Panc1 (cell line): Measurements from ENCODE around the gene HES4. TPM values are rescaled to one million over a fixed set of nuclear protein-coding genes. Genes with fewer than 3 reads are reported as not detected.

Experiments
- ATAC-seq: fragments of 200-7000 bp; cut with Tn5 transposase; 2 replicates; pipeline ENCODE4 v1.9.1; 2020; ENCODE audit warnings: mild to moderate bottlenecking, moderate library complexity
- BruUV-seq: library from RNA; stranded (reverse); fragments of 400-500 nt; replicated peaks from 2 replicates; lab custom pipeline; 2021; lab: Mats Ljungman, UMichigan
- CTCF ChIA-PET: fragments of 300-600 bp; sonication (Branson Sonifier 250); formaldehyde crosslinking; loops from one replicate; lab custom pipeline; 2022; ENCODE audit warnings: antibody characterized with exemption; lab: Charles Lee
- POLR2A ChIA-PET: fragments of 300-600 bp; sonication (Branson Sonifier 250); formaldehyde crosslinking; loops from one replicate; lab custom pipeline; 2022; ENCODE audit warnings: antibody characterized with exemption; lab: Charles Lee
- DNase-seq: peaks from one replicate; pipeline ENCODE4 v3.0.0-alpha.2; 2010; ENCODE audit warnings: low read depth, low spot score
- H3K27ac ChIP-seq: 2 replicates; pipeline ENCODE4 v1.5.1; 2011; ENCODE audit warnings: mild to moderate bottlenecking, low read length, inconsistent platforms
- H3K27me3 ChIP-seq: fragments of 200-500 bp; sonication (Bioruptor generic); 2 replicates; pipeline ENCODE4 v1.6.0; 2014; ENCODE audit warnings: low read length, inconsistent platforms; ENCODE audit not compliant: control insufficient read depth, insufficient read depth
- H3K36me3 ChIP-seq: fragments of 200-500 bp; sonication (Bioruptor generic); 2 replicates; pipeline ENCODE4 v1.5.1; 2014; ENCODE audit warnings: inconsistent platforms, mild to moderate bottlenecking, low read length, moderate library complexity; ENCODE audit not compliant: control insufficient read depth, insufficient read depth
- H3K4me1 ChIP-seq: 2 replicates; pipeline ENCODE4 v1.5.1; 2011; ENCODE audit warnings: inconsistent platforms, mild to moderate bottlenecking, low read length, moderate library complexity; ENCODE audit not compliant: control insufficient read depth, insufficient read depth
- H3K4me3 ChIP-seq, 2 experiments: 2 replicates each; pipeline ENCODE4 v1.5.1; 2011 to 2012; ENCODE audit warnings: low read depth in 2 of 2, low read length in 2 of 2, mild to moderate bottlenecking in 2 of 2, inconsistent platforms in 1 of 2, moderate library complexity in 1 of 2
- H3K9me3 ChIP-seq: fragments of 200-500 bp; sonication (Bioruptor generic); 2 replicates; pipeline ENCODE4 v1.5.1; 2014; ENCODE audit warnings: low read depth, mild to moderate bottlenecking, inconsistent platforms, low read length, moderate library complexity; ENCODE audit not compliant: control insufficient read depth, insufficient read depth
- CTCF ChIP-seq: fragments of 450-650 bp; IDR thresholded peaks from 2 replicates; pipeline ENCODE4 v1.5.1; 2017; ENCODE audit warnings: mild to moderate bottlenecking
- POLR2AphosphoS5 ChIP-seq: IDR thresholded peaks from 2 replicates; pipeline ENCODE4 v1.6.1; 2012; ENCODE audit warnings: mild to moderate bottlenecking, low read depth, low read length, moderate library complexity
- REST ChIP-seq, 2 experiments: IDR thresholded peaks; 2 replicates each; pipeline ENCODE4 v1.6.1; 2011 to 2012; ENCODE audit warnings: low read depth in 2 of 2, control low read depth in 1 of 2, low read length in 1 of 2, mild to moderate bottlenecking in 1 of 2, moderate library complexity in 1 of 2; ENCODE audit not compliant: insufficient read depth in 1 of 2
- SIN3A ChIP-seq: IDR thresholded peaks from 2 replicates; pipeline ENCODE4 v1.6.1; 2012; ENCODE audit warnings: low read depth, mild to moderate bottlenecking, low read length, moderate library complexity, borderline replicate concordance; ENCODE audit not compliant: insufficient read depth
- TCF7L2 ChIP-seq: IDR thresholded peaks from 2 replicates; pipeline ENCODE4 v1.6.1; 2011; ENCODE audit warnings: mild to moderate bottlenecking, low read depth, low read length, inconsistent platforms
- in situ Hi-C: cut with HindIII; loops from 2 replicates; pipeline ENCODE4 v1.10.0; 2016; ENCODE audit warnings: low sequenced_read_pairs, low pct_unique_long_range_greater_than_20kb
- intact Hi-C: fragments of 100-400 bp; cut with micrococcal nuclease; formaldehyde crosslinking; loops from one replicate; pipeline ENCODE4 v1.10.0; 2022; ENCODE audit not compliant: unreplicated experiment
- total RNA-seq: library from RNA; stranded (reverse); gene quantifications from one replicate; pipeline ENCODE4 v1.2.1, GENCODE V29; 2021; ENCODE audit not compliant: unreplicated experiment

The HES4 gene
- total RNA-seq, 1 experiment from 2014 or later = 74.2 TPM

GRCh38 chr1:970242-970972 lies 29.5 kb downstream of the HES4 start:
- no peak for TF ChIP-seq TCF7L2
- no peak for TF ChIP-seq POLR2AphosphoS5
- TF ChIP-seq CTCF = no peak
- TF ChIP-seq REST (IDR thresholded peaks at IDR 0.05; ENCODE audit: insufficient read depth in 1 of 2, low read depth in 2 of 2, low read length in 1 of 2) = no peak
- no peak for TF ChIP-seq SIN3A
- Histone ChIP-seq H3K4me1 (peaks cover 13% of the 10 kb centered on the region), H3K36me3 (no peaks in the 10 kb centered on the region), H3K9me3 (no peaks in the 10 kb centered on the region), H3K27ac (no peak overlapping the region), H3K27me3 (no peaks in the 10 kb centered on the region), H3K4me3 (no peak overlapping the region)
- no TSS peak for BruUV-seq
- intact Hi-C loops = no loop called here
- POLR2A ChIA-PET = no interaction called here
- no peak for ATAC-seq
- no peak for DNase-seq
- in situ Hi-C loops = no loop called here
- CTCF ChIA-PET = no interaction called here

DNA sequence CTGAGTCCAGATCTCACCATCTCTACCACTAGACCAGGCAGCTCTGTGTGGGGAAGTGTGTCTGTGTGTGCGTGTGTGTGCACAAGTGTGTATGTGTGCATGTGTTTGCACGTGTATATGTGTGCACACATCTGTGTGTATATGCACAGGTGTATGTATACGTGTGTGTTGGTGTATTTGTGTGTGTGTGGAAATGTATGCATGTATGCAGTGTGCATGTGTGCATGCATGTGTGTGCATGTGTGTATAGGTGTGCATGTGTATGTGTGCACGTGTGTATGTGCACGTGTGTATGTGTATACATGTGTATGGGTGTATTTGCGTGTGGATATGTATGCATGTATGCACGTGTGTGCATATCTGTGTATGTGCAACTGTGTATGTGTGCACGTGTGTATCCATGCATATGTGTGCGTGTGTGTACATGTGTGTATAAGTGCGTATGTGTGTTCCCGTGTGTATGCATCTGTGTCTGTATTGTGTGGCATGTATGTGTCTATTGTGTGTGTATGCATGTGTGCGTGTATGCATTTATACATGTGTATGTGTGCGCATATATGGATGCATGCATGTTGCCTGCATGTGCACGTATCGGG lies 30.5 kb downstream of the HES4 start:
- no TSS peak for BruUV-seq
- ChIA-PET POLR2A (no interaction called here), CTCF (no interaction called here)
- ATAC-seq = no peak
- Histone ChIP-seq H3K9me3 (no peaks in the 10 kb centered on the region), H3K4me1 (peaks cover 13% of the 10 kb centered on the region), H3K4me3 (no peak overlapping the region), H3K27ac (no peak overlapping the region), H3K36me3 (no peaks in the 10 kb centered on the region), H3K27me3 (no peaks in the 10 kb centered on the region)
- intact Hi-C loops (no loop called here), in situ Hi-C loops (no loop called here)
- TF ChIP-seq REST (IDR thresholded peaks at IDR 0.05; ENCODE audit: insufficient read depth in 1 of 2, low read depth in 2 of 2, low read length in 1 of 2) (no peak), CTCF (no peak), SIN3A (no peak), POLR2AphosphoS5 (no peak), TCF7L2 (no peak)
- DNase-seq = no peak
